GM12878 (cell line): Measurements from ENCODE around the gene TMC7. TPM values are rescaled to one million over a fixed set of nuclear protein-coding genes. Genes with fewer than 3 reads are reported as not detected.
A peak's percentile ranks its signal among the peaks of the same experiment; 100 is the strongest.

Experiments
- DPF2 ChIP-seq: fragments of 450-650 bp; IDR thresholded peaks from 2 replicates; pipeline ENCODE4 v1.6.1; 2017; ENCODE audit warnings: mild to moderate bottlenecking
- EED ChIP-seq: sonication (generic); IDR thresholded peaks from 2 replicates; pipeline ENCODE4 v1.6.1; 2016; ENCODE audit warnings: antibody characterized with exemption, low read depth
- EZH2 ChIP-seq: IDR thresholded peaks from 2 replicates; pipeline ENCODE4 v1.6.1; 2012; ENCODE audit warnings: low read depth, mild to moderate bottlenecking, control low read depth, inconsistent platforms, low read length, borderline replicate concordance; ENCODE audit not compliant: control insufficient read depth
- FOXM1 ChIP-seq: IDR thresholded peaks from 2 replicates; pipeline ENCODE4 v1.6.1; 2012; ENCODE audit warnings: low read depth, mild to moderate bottlenecking, inconsistent platforms, low read length, moderate library complexity
- HDGF ChIP-seq: fragments of 450-650 bp; IDR thresholded peaks from 2 replicates; pipeline ENCODE4 v1.6.1; 2016; ENCODE audit warnings: antibody characterized with exemption
- IRF3 ChIP-seq: fragments of 450-650 bp; IDR thresholded peaks from 2 replicates; pipeline ENCODE4 v1.6.1; 2014; ENCODE audit warnings: mild to moderate bottlenecking
- IRF5 ChIP-seq: fragments of 450-650 bp; IDR thresholded peaks from 2 replicates; pipeline ENCODE4 v1.6.1; 2017; ENCODE audit warnings: borderline replicate concordance
- JUND ChIP-seq: IDR thresholded peaks from 2 replicates; pipeline ENCODE4 v1.6.1; 2012; ENCODE audit warnings: low read depth, mild to moderate bottlenecking, low read length, improper control_type of control experiment, moderate library complexity
- KAT2A ChIP-seq: conservative IDR thresholded peaks from 2 replicates; pipeline ENCODE4 v1.6.1; 2011; ENCODE audit warnings: low read depth, low read length; ENCODE audit not compliant: control insufficient read depth
- MYC ChIP-seq: IDR thresholded peaks from 2 replicates; pipeline ENCODE4 v1.6.1; 2011; ENCODE audit warnings: mild to moderate bottlenecking, low read length, moderate library complexity, inconsistent platforms; ENCODE audit not compliant: insufficient read depth, insufficient replicate concordance, insufficient read length, severe bottlenecking
- NFIC ChIP-seq: IDR thresholded peaks from 2 replicates; pipeline ENCODE4 v1.6.1; 2012; ENCODE audit warnings: low read depth, mild to moderate bottlenecking, inconsistent platforms, low read length, moderate library complexity
- POU2F2 ChIP-seq: IDR thresholded peaks from 3 replicates; pipeline ENCODE4 v1.6.1; 2011; ENCODE audit warnings: low read depth, mild to moderate bottlenecking, low read length, borderline replicate concordance
- RAD21 ChIP-seq: IDR thresholded peaks from 2 replicates; pipeline ENCODE4 v1.6.1; 2011; ENCODE audit warnings: mild to moderate bottlenecking, low read depth, low read length, moderate library complexity; ENCODE audit not compliant: insufficient read depth
- TBL1XR1 ChIP-seq: IDR thresholded peaks from 2 replicates; pipeline ENCODE4 v1.6.1; 2012; ENCODE audit warnings: low read depth, low read length, improper control_type of control experiment
- TCF12 ChIP-seq: IDR thresholded peaks from 2 replicates; pipeline ENCODE4 v1.6.1; 2011; ENCODE audit warnings: low read depth, mild to moderate bottlenecking, low read length
- ZNF207 ChIP-seq: fragments of 450-650 bp; IDR thresholded peaks from 2 replicates; pipeline ENCODE4 v1.6.1; 2014; ENCODE audit warnings: antibody characterized with exemption, mild to moderate bottlenecking, borderline replicate concordance
- polyA plus RNA-seq, 11 experiments: library from polyadenylated mRNA; depleted of rRNA in 4 of 11; unstranded in 6 of 11; stranded (reverse) in 5 of 11; fragments of >200 nt; fragmentation: Nextera tagmentation in 4 of 11; fragmentation: Illumina TruSeq in 1 of 11; extraction: Ambion mirVana in 4 of 11; extraction: Trizol in 1 of 11; gene quantifications; 1 replicate in 1 of 11; 2 replicates in 10 of 11; pipeline versions ENCODE4 v1.2.1 to v1.2.3, GENCODE V29; 2011 to 2016; ENCODE audit warnings: inconsistent platforms in 2 of 11, missing spikeins in 2 of 11, low read depth in 1 of 11
- total RNA-seq, 4 experiments: library from RNA; depleted of rRNA in 3 of 4; stranded (reverse); fragments of >200 nt in 3 of 4; fragmentation: Illumina TruSeq in 1 of 4; extraction: Trizol in 1 of 4; gene quantifications; 2 replicates each; pipeline versions ENCODE4 v1.2.1 to v1.2.3, GENCODE V29; 2013 to 2021

Gene TMC7
- total and polyA plus RNA-seq, 10 of the 15 experiments (the other 5 are each of a cell fraction or from before 2014, with no cell fraction given) = 0.15 TPM; not detected in 9

GRCh38 chr16:19095654-19096053 is 111.9 kb downstream of the TMC7 start (continued):
- TF ChIP-seq TCF12 = peak; percentile 78
- no peak for TF ChIP-seq MYC
- no peak for TF ChIP-seq IRF3
- no peak for TF ChIP-seq RAD21
- peak; percentile 31; the same call in 1 of the 2 replicates for TF ChIP-seq FOXM1
- TF ChIP-seq POU2F2 = no peak
- no peak for TF ChIP-seq ZNF207
- no peak for TF ChIP-seq IRF5
- peak; percentile 79 for TF ChIP-seq EED
- TF ChIP-seq HDGF = no peak
- peak; percentile 58; the same call in 1 of the 2 replicates for TF ChIP-seq NFIC
- no peak for TF ChIP-seq EZH2
- no peak; the same call in 1 of the 2 replicates for TF ChIP-seq DPF2
- TF ChIP-seq TBL1XR1 = no peak
- TF ChIP-seq KAT2A = no peak
- no peak for TF ChIP-seq JUND
